MCF 10A (cell line): Measurements from ENCODE around the gene CD1B. TPM values are rescaled to one million over a fixed set of nuclear protein-coding genes. Genes with fewer than 3 reads are reported as not detected.

Source experiments
- BruUV-seq: library from RNA; stranded (reverse); fragments of 400-500 nt; replicated peaks from 2 replicates; lab custom pipeline; 2021; lab: Mats Ljungman, UMichigan
- CTCF ChIA-PET: fragments of 300-600 bp; sonication (Branson Sonifier 250); formaldehyde crosslinking; extraction: SDS; loops from one replicate; lab custom pipeline; 2021; ENCODE audit warnings: antibody characterized with exemption, inconsistent platforms; lab: Yijun Ruan, JAX
- POLR2A ChIA-PET: fragments of 300-600, 350-650 bp; sonication (Branson Sonifier 250); formaldehyde crosslinking; extraction: SDS; loops from one replicate; lab custom pipeline; 2020; ENCODE audit warnings: antibody characterized with exemption, inconsistent platforms; lab: Yijun Ruan, JAX
- DNase-seq: peaks from one replicate; pipeline ENCODE4 v3.0.0-alpha.2; 2018; ENCODE audit not compliant: unreplicated experiment
- H3K27ac Mint-ChIP-seq: one replicate; pipeline ENCODE4 v1.8.0; 2022; ENCODE audit warnings: mild to moderate bottlenecking, low read depth, mixed read lengths; ENCODE audit not compliant: unreplicated experiment
- H3K27me3 Mint-ChIP-seq: one replicate; pipeline ENCODE4 v1.8.0; 2022; ENCODE audit warnings: mixed read lengths; ENCODE audit not compliant: insufficient read depth, unreplicated experiment
- H3K36me3 Mint-ChIP-seq: one replicate; pipeline ENCODE4 v1.8.0; 2022; ENCODE audit warnings: mild to moderate bottlenecking, moderate library complexity, mixed read lengths; ENCODE audit not compliant: insufficient read depth, unreplicated experiment
- H3K4me1 Mint-ChIP-seq: one replicate; pipeline ENCODE4 v1.8.0; 2022; ENCODE audit warnings: mixed read lengths; ENCODE audit not compliant: insufficient read depth, unreplicated experiment
- H3K4me3 Mint-ChIP-seq: one replicate; pipeline ENCODE4 v1.8.0; 2022; ENCODE audit warnings: mild to moderate bottlenecking, moderate library complexity, mixed read lengths; ENCODE audit not compliant: unreplicated experiment
- H3K9me3 Mint-ChIP-seq: one replicate; pipeline ENCODE4 v1.8.0; 2022; ENCODE audit warnings: mixed read lengths; ENCODE audit not compliant: unreplicated experiment
- CTCF ChIP-seq: fragments of 200-600 bp; IDR thresholded peaks from one replicate; pipeline ENCODE4 v1.8.0; 2022; ENCODE audit warnings: antibody characterized with exemption, mild to moderate bottlenecking; ENCODE audit not compliant: unreplicated experiment
- intact Hi-C: fragments of 100-400 bp; cut with micrococcal nuclease; formaldehyde crosslinking; loops from 2 replicates; pipeline ENCODE4 v1.14.1; 2022
- total RNA-seq: library from RNA; stranded (reverse); gene quantifications from 2 replicates; pipeline ENCODE4 v1.2.3, GENCODE V29; 2022

CD1B gene
- total RNA-seq, 1 experiment from 2014 or later, result not detected

- intact Hi-C loops, result no loop called here
- no peaks in the 10 kb centered on the region for H3K36me3 Mint-ChIP-seq
- no peak overlapping the region for H3K4me3 Mint-ChIP-seq
- no peak overlapping the region for H3K27ac Mint-ChIP-seq
- ChIA-PET CTCF (no interaction called here), POLR2A (no interaction called here)
- H3K9me3 Mint-ChIP-seq, result no peaks in the 10 kb centered on the region
- no peak for DNase-seq
- no peak for TF ChIP-seq CTCF
- no TSS peak for BruUV-seq
- no peaks in the 10 kb centered on the region for H3K4me1 Mint-ChIP-seq
- H3K27me3 Mint-ChIP-seq, result peaks cover 23% of the 10 kb centered on the region
These were observed 3.8 kb upstream of the CD1B start for GRCh38 chr1:158335213-158335532.

GRCh38 chr1:158334526-158335212, 3.3 kb upstream of the CD1B start:
- intact Hi-C loops, result no loop called here
- H3K27me3 Mint-ChIP-seq, result peaks cover 23% of the 10 kb centered on the region
- no peak overlapping the region for H3K4me3 Mint-ChIP-seq
- CTCF ChIA-PET, result interaction anchor here (0.6 kb wide), 1 partner anchor 692 kb away, joined by 3 read pairs; no protein-coding TSS in a partner anchor
- no peak for DNase-seq
- BruUV-seq, result no TSS peak
- H3K4me1 Mint-ChIP-seq, result no peaks in the 10 kb centered on the region
- no peak overlapping the region for H3K27ac Mint-ChIP-seq
- no peaks in the 10 kb centered on the region for H3K9me3 Mint-ChIP-seq
- H3K36me3 Mint-ChIP-seq, result no peaks in the 10 kb centered on the region
- POLR2A ChIA-PET, result no interaction called here
- no peak for TF ChIP-seq CTCF

GRCh38 chr1:158333405-158334155, 2.2 kb upstream of the CD1B start:
- TF ChIP-seq CTCF, result no peak
- H3K4me3 Mint-ChIP-seq, result no peak overlapping the region
- CTCF ChIA-PET, result interaction anchor here (0.6 to 1.0 kb wide), 4 partner anchors 16 to 1751 kb away, joined by 3 to 6 read pairs (median 3); no protein-coding TSS in a partner anchor

GRCh38 chr1:158331106-158331425, 265 bp downstream of the CD1B start:
- DNase-seq, result no peak
- CTCF ChIA-PET, result interaction anchor here (1.0 to 1.9 kb wide), 2 partner anchors 10 to 128 kb away, joined by 5 to 9 read pairs; no protein-coding TSS in a partner anchor
- H3K27me3 Mint-ChIP-seq, result peaks cover 11% of the 10 kb centered on the region
- H3K9me3 Mint-ChIP-seq, result no peaks in the 10 kb centered on the region
- BruUV-seq, result no TSS peak
- intact Hi-C loops, result no loop called here
- H3K27ac Mint-ChIP-seq, result no peak overlapping the region
- no peaks in the 10 kb centered on the region for H3K36me3 Mint-ChIP-seq
- H3K4me3 Mint-ChIP-seq, result no peak overlapping the region
- TF ChIP-seq CTCF, result no peak
- POLR2A ChIA-PET, result no interaction called here
- no peaks in the 10 kb centered on the region for H3K4me1 Mint-ChIP-seq

More at GRCh38 chr1:158333405-158334155, 2.2 kb upstream of the CD1B start:
- Mint-ChIP-seq H3K4me1 (no peaks in the 10 kb centered on the region), H3K36me3 (no peaks in the 10 kb centered on the region), H3K9me3 (no peaks in the 10 kb centered on the region), H3K27ac (no peak overlapping the region), H3K27me3 (peaks cover 14% of the 10 kb centered on the region)
- no peak for DNase-seq
- BruUV-seq, result no TSS peak
- POLR2A ChIA-PET, result no interaction called here
- intact Hi-C loops, result no loop called here
